ENCODE results near the gene LARGE1.

Gene LARGE1

DNA sequence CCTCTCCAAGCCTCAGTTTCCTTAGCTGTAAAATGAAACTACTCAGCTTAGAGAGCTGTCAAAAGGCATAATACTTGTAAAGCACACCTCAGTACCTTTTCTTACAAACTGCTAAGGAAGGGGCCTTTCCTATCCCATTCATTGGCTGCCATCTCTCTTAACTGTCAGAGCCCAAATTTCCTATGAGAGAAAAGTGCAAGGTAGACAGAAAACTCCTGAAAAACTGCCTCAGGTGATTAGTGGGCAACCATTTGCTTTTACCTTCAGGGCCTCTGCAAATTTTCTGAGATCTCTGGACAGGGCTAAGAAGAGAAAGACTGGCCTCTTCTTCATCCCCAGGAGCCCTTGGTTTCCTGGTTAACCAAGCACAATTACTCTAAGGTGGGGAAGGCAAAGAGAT, 13.8 kb downstream of the LARGE1 start:
- H3K36me3 Mint-ChIP-seq (ENCODE audit: low read depth): no peaks in the 10 kb centered on the region
- H3K4me3 Mint-ChIP-seq: no peak overlapping the region
- H3K27ac Mint-ChIP-seq: no peak overlapping the region
- intact Hi-C loops (cut with micrococcal nuclease): no loop called here
- H3K9me3 Mint-ChIP-seq: no peaks in the 10 kb centered on the region
- H3K4me1 Mint-ChIP-seq (ENCODE audit: low read depth): no peaks in the 10 kb centered on the region
- H3K27me3 Mint-ChIP-seq: peaks cover 4% of the 10 kb centered on the region

DNA sequence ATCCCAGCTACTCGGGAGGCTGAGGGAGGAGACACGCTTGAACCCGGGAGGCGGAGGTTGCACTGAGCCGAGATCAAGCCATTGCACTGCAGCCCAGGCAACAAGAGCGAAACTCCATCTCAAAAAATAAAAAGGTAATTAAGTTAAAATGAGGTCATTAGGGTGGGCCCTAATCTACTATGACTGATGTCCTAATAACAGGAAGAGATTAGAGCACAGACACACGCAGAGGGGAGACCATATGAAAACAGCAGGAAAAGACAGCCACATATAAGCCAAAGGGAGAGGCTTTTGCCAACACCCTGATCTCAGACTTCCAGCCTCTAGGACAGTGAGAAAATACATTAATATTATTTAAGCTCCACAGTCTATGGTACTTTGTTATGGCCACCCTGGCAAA, 17.3 kb downstream of the LARGE1 start:
- Mint-ChIP-seq H3K36me3 (ENCODE audit: low read depth) (no peaks in the 10 kb centered on the region), H3K27me3 (peaks cover 1% of the 10 kb centered on the region), H3K9me3 (no peaks in the 10 kb centered on the region), H3K4me1 (ENCODE audit: low read depth) (no peaks in the 10 kb centered on the region), H3K27ac (no peak overlapping the region), H3K4me3 (no peak overlapping the region)
- intact Hi-C loops (cut with micrococcal nuclease): no loop called here

DNA sequence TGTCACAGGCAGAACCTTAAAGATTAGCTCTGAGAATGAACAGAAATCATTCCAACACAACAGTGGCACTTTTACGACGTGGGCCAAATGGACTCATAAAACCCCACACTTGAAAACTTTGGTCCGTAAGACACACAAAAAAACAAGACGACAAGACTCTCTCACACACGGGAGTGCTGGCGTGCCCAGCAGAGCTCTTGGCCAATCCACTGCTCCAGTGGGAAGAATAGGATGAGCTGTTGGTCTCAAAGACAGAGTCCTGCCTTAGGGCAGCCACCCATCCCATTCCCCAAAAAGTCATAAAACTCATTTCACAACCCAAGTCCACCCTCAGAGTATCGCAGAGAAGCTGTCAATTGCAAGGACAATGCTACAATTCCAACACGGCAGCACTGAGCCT, 18.2 kb downstream of the LARGE1 start:
- Mint-ChIP-seq H3K4me1 (ENCODE audit: low read depth) (no peaks in the 10 kb centered on the region), H3K27me3 (peaks cover 1% of the 10 kb centered on the region), H3K36me3 (ENCODE audit: low read depth) (no peaks in the 10 kb centered on the region), H3K4me3 (no peak overlapping the region), H3K9me3 (no peaks in the 10 kb centered on the region), H3K27ac (no peak overlapping the region)
- intact Hi-C loops (cut with micrococcal nuclease): no loop called here

DNA sequence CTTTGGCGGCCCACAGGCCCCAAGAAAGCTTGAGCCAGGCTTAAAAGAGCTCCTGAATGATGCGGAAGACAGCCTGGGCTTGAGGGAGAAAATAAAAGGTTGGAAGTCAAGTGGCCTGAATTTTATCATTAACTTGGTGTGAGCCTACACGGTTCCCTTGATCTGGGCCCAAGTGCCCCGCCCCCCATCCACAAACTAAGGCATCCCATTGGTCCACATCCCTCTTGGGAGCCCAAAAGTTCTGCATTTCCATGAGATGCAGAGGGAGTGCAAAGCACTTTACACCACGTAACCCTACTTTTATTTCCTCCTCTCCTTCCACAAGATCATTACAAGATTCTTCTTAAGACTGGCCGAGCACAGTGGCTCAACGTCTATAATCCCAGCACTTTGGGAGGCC, 22.2 kb downstream of the LARGE1 start:
- no peak overlapping the region for H3K4me3 Mint-ChIP-seq
- H3K27ac Mint-ChIP-seq: no peak overlapping the region
- no peaks in the 10 kb centered on the region for H3K36me3 Mint-ChIP-seq (ENCODE audit: low read depth)
- no peaks in the 10 kb centered on the region for H3K4me1 Mint-ChIP-seq (ENCODE audit: low read depth)
- H3K9me3 Mint-ChIP-seq: peaks cover 13% of the 10 kb centered on the region
- intact Hi-C loops (cut with micrococcal nuclease): no loop called here
- peaks cover 1% of the 10 kb centered on the region for H3K27me3 Mint-ChIP-seq

DNA sequence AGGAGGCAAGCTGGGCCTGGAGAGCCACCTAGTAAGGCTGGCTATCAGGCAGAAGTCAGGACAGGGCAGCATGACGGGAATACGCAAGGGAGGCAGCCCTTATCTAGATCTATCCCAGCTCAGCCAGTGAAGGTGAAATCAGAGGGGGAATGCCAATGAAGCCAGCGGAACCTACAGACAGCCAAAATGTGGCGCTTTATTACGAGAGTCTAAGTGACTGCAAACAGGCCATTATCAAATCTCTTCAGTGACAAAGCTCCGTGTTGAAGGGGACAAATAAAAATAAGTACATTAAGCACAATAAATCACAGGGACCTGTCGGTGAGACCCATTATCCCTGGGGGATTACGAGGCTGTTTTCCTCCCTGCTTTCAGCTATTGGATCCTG, 22.8 kb downstream of the LARGE1 start:
- peaks cover 15% of the 10 kb centered on the region for H3K9me3 Mint-ChIP-seq
- H3K27me3 Mint-ChIP-seq: no peaks in the 10 kb centered on the region
- no peak overlapping the region for H3K27ac Mint-ChIP-seq
- no peaks in the 10 kb centered on the region for H3K4me1 Mint-ChIP-seq (ENCODE audit: low read depth)
- no peaks in the 10 kb centered on the region for H3K36me3 Mint-ChIP-seq (ENCODE audit: low read depth)
- intact Hi-C loops (cut with micrococcal nuclease): no loop called here
- no peak overlapping the region for H3K4me3 Mint-ChIP-seq

DNA sequence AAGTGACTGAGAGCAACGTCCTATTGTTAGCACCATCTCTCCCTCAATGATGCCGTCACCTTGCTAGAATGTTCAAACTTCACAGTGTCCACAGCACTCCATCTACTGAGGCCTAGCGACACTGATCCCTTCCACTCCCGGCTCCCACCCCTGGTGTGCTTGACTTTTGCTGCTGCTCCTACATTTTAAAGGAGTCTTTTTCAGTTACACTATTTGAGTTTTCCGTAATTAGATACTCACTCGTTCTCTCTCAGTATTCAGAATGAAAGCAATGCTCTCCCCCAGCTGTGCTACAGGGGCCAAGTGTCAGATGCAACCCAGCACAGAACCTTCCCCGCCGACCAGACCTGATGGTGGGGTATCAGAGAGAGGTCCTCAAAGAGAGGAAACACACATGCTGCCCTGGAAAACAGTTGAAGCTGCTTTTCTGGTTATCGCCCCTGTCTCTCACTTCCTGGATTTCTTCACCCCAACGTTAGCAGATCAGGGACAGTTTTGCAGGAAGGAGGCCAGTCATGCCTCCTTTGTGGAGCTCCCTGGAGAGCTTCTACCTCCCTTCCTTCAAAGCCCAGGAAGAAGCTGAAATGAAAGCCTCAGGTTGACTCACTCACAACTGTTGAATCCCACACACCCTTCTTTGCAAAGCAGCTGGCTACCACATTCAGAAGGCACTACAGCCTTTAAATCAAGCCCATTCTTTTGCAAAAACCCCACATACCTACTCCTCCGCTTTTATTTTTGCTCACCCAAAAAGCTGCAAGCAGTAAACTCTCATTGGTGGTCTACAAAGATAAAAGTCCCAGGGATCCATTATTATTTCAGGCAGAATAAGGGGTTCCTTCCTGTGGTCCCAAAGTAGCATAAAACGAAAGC, 23.5 kb downstream of the LARGE1 start:
- H3K9me3 Mint-ChIP-seq: peaks cover 18% of the 10 kb centered on the region
- H3K27me3 Mint-ChIP-seq: no peaks in the 10 kb centered on the region
- intact Hi-C loops (cut with micrococcal nuclease): no loop called here
- H3K4me1 Mint-ChIP-seq (ENCODE audit: low read depth): no peaks in the 10 kb centered on the region
- no peak overlapping the region for H3K27ac Mint-ChIP-seq
- no peak overlapping the region for H3K4me3 Mint-ChIP-seq
- no peaks in the 10 kb centered on the region for H3K36me3 Mint-ChIP-seq (ENCODE audit: low read depth)

DNA sequence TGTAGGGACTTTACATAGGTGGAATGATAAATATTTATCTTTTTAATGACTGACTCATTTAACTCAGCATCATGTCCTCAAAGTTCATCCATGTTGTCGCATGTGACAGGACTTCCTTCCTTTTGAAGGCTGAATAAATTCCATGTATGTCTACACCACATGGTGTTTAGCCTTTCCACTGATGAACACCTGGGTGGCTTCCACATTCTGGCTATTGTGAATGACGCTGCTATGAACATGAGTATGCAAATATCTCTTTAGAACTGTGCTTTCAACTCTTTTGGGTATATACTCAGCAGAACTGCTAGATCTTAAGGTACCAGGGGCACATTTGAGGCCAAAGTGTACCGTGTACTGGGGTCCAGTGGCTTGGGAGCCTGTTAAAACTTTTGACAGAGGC, 24.1 kb downstream of the LARGE1 start:
- Mint-ChIP-seq H3K27me3 (no peaks in the 10 kb centered on the region), H3K27ac (no peak overlapping the region), H3K4me1 (ENCODE audit: low read depth) (no peaks in the 10 kb centered on the region), H3K4me3 (no peak overlapping the region), H3K36me3 (ENCODE audit: low read depth) (no peaks in the 10 kb centered on the region), H3K9me3 (peaks cover 18% of the 10 kb centered on the region)
- intact Hi-C loops (cut with micrococcal nuclease): no loop called here

DNA sequence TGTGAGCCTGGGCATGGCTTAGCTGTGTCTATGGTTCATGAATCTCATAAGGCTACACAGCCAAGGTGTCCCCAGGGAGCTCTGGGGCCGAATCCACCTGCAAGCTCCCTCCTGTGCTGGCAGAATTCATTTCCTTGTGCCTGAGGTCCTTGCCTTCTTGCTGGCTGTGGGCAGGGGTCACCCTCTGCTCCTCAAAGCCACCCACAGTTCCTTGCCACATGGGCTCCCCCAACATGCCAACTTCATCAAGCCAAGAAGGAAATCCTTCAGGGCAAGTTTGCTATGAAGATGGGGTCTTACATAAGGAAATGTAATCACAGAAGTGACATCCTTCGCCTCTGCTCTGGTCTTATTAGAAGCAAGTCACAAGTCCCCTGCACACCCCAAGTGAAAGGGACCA, 24.8 kb downstream of the LARGE1 start:
- Mint-ChIP-seq H3K27me3 (no peaks in the 10 kb centered on the region), H3K36me3 (ENCODE audit: low read depth) (no peaks in the 10 kb centered on the region), H3K4me3 (no peak overlapping the region), H3K27ac (no peak overlapping the region), H3K4me1 (ENCODE audit: low read depth) (no peaks in the 10 kb centered on the region), H3K9me3 (peaks cover 18% of the 10 kb centered on the region)
- intact Hi-C loops (cut with micrococcal nuclease): no loop called here

DNA sequence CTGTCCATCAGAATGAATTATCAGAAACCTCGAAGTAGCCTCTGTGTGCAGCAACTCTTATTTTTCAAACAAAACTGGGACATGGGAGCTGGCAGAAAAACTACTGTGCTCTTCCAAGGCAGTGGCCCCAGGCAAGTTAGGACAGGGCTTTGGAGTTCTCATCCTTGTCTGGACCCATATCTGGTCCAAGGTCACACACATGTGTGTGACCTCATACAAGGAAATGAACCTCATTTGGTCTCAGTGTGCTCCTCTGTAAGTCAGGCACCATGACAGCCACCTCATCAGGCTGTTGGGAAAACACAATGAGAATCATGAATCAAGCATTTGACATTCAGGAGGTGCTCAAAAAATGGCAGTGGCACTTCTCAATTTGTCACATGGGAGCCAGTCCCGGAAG, 25.8 kb downstream of the LARGE1 start:
- Mint-ChIP-seq H3K36me3 (ENCODE audit: low read depth) (no peaks in the 10 kb centered on the region), H3K27ac (no peak overlapping the region), H3K4me1 (ENCODE audit: low read depth) (no peaks in the 10 kb centered on the region), H3K4me3 (no peak overlapping the region), H3K9me3 (peaks cover 18% of the 10 kb centered on the region), H3K27me3 (no peaks in the 10 kb centered on the region)
- intact Hi-C loops (cut with micrococcal nuclease): no loop called here

DNA sequence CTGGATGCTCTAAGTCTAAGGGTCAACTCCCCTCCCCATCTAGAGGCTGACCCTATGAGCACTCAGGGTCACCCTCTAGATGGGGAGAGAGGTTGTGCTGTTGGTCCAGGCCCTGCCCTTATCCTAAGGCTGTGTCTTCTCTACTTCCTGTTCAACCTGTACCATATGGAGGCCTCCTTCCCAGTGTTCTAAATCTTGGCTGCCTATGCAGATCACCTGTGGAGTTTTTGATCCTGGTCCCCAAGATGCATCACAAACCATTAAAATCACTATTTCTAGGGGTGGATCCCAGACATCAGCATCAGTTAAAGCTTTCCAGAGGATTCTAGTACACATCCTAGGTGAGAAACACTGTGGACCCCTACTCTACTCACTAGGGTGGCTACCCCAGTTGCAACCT, 26.2 kb downstream of the LARGE1 start:
- intact Hi-C loops (cut with micrococcal nuclease): no loop called here
- no peaks in the 10 kb centered on the region for H3K27me3 Mint-ChIP-seq
- no peak overlapping the region for H3K27ac Mint-ChIP-seq
- peaks cover 18% of the 10 kb centered on the region for H3K9me3 Mint-ChIP-seq
- H3K4me3 Mint-ChIP-seq: no peak overlapping the region
- no peaks in the 10 kb centered on the region for H3K36me3 Mint-ChIP-seq (ENCODE audit: low read depth)
- no peaks in the 10 kb centered on the region for H3K4me1 Mint-ChIP-seq (ENCODE audit: low read depth)

DNA sequence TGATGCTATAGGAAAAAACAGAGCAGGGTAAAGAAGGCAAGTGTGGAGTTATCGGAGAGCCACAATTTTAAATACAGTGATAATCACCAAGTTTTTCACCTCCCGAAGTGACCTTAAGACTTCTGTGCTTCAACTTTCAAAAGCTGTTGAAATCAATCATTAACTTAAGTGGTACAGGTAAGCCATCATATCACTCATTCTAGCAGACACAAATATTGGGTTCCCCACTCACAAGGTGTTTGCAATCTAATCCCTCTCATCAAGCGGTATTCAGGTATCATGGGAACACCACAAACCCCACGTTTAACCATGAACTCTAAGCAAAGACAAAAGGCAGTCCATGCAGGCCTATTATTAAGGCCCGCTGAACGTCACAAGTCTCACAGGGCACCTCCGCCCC, 26.8 kb downstream of the LARGE1 start:
- peaks cover 18% of the 10 kb centered on the region for H3K9me3 Mint-ChIP-seq
- intact Hi-C loops (cut with micrococcal nuclease): no loop called here
- no peak overlapping the region for H3K27ac Mint-ChIP-seq
- no peaks in the 10 kb centered on the region for H3K27me3 Mint-ChIP-seq
- H3K36me3 Mint-ChIP-seq (ENCODE audit: low read depth): no peaks in the 10 kb centered on the region
- H3K4me3 Mint-ChIP-seq: no peak overlapping the region
- H3K4me1 Mint-ChIP-seq (ENCODE audit: low read depth): no peaks in the 10 kb centered on the region

DNA sequence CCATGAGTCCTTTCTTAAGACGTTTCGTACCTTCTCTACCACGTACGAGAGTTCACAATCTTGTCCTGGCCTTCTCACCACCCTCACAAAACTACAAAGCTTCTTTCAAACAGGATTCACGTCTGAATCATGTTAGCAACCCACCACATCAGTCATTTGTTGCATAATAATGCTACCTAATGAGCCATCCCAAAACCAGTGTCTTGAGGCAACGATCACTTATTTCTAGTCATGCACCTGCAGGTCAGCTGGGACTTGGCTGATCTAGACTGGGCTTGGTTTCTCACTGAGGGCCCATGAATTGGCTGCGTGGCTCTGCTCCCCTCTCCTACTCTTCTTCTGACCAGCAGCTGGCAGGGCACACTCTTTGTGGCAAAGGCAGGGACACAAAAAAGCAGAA, 28.3 kb downstream of the LARGE1 start:
- intact Hi-C loops (cut with micrococcal nuclease): no loop called here
- Mint-ChIP-seq H3K4me1 (ENCODE audit: low read depth) (no peaks in the 10 kb centered on the region), H3K27me3 (no peaks in the 10 kb centered on the region), H3K4me3 (no peak overlapping the region), H3K27ac (no peak overlapping the region), H3K9me3 (peaks cover 18% of the 10 kb centered on the region), H3K36me3 (ENCODE audit: low read depth) (no peaks in the 10 kb centered on the region)

DNA sequence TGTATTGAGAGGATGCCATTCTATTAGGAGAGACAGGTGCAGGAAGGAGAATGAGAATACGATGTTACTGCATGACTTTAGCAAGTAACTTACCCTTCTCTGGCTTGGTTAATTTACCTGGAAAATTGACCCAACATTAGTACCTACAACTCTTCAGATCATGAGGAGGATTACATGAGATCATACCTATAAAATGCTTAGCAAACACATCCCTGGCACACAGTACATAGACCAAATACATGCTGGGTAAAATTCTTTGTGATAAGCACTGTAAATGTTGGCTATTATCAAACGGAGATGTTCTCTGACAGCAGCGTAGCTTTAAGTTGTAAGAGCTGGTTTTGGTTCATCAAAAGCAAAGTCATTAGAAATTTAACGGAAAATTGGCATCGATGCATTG, 28.8 kb downstream of the LARGE1 start:
- Mint-ChIP-seq H3K4me3 (no peak overlapping the region), H3K27ac (no peak overlapping the region), H3K4me1 (ENCODE audit: low read depth) (no peaks in the 10 kb centered on the region), H3K36me3 (ENCODE audit: low read depth) (no peaks in the 10 kb centered on the region), H3K9me3 (peaks cover 18% of the 10 kb centered on the region), H3K27me3 (no peaks in the 10 kb centered on the region)
- intact Hi-C loops (cut with micrococcal nuclease): no loop called here

DNA sequence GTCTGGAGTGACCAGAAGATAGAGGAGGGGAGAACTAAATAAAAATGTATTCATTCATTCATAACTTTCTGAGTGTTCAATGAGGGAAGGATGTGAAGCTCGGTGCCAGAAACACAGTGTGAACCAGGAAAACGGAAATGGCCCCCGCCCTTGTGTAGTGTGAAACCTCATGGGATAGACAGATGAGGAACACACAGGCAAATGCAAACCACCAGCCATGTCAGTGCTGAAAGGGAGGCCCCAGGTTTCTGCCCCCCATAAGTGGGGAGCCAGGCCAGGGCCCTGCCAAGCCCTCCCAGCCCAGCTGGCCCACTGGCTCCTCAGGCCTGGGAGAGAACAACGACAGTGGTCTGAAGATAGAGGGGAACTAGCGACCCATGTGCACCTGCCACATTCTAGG, 30.5 kb downstream of the LARGE1 start:
- Mint-ChIP-seq H3K9me3 (peaks cover 14% of the 10 kb centered on the region), H3K27me3 (no peaks in the 10 kb centered on the region), H3K4me1 (ENCODE audit: low read depth) (no peaks in the 10 kb centered on the region), H3K27ac (no peak overlapping the region), H3K36me3 (ENCODE audit: low read depth) (no peaks in the 10 kb centered on the region), H3K4me3 (no peak overlapping the region)
- intact Hi-C loops (cut with micrococcal nuclease): no loop called here

DNA sequence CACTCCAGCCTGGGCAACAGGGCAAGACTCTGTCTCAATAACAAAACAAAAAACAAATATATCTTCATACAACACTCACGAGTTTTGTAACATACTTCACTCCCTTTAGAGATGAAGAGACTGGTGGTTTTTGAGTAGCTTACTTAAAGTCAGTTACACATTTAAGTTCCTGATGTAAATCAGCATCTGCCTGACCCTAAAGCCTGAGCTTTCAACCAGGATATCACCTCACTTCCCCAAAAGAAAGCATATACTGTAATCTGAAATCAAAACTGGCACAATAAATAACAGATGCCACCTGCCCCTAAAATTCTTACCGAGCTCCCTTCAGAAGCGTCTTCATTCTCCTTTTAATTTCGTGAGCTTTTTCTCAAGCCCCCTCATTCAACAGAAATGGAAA, 31.5 kb downstream of the LARGE1 start:
- Mint-ChIP-seq H3K27me3 (no peaks in the 10 kb centered on the region), H3K4me3 (no peak overlapping the region), H3K9me3 (peaks cover 5% of the 10 kb centered on the region), H3K36me3 (ENCODE audit: low read depth) (no peaks in the 10 kb centered on the region), H3K4me1 (ENCODE audit: low read depth) (no peaks in the 10 kb centered on the region), H3K27ac (no peak overlapping the region)
- intact Hi-C loops (cut with micrococcal nuclease): no loop called here

All from dendritic cell treated with granulocyte-macrophage colony-stimulating factor and Interleukin-4, amounts not matched to agents 40 ng/mL and 50 ng/mL, for 4 days (primary cell).